ENCODE results near the gene JADE1.

DNA sequence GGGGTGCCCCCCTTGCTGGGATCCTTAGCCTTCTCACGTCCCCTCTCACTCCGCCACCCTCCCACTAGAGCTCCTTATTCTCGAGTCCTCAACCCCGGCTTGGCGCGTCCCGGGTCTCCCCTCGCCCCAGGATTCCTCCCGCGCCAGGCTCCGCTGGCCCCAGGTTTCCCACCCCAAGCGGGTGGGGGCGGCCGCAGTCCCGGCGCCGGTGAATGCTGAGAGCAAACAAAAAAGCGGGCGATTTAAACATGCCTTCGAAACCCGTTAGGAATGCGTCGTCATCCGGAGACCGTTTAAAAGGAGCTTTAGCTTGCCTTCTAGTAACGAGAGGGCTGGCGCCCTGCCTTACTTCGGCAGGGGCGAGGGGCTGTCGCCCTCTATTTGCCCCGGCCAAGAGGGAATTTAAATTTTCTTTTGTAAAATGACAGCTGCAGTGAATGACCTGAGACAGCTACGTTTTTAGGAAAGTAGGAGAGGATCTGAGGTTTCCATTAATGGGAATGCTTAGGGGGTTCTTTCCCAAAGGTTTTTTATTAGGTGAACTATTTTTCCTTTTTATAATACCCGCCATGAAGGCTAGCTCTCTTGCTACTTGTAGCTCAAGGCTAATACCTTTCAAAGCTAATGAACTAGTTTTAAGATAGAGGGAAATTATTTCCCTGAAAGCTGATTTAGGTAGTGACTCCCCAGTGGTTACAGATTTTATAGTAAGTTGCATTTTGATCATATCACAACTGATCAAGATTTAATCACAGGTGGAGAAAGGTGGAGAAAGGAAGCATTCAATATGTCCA is 3.1 kb downstream of the JADE1 start:
- TF ChIP-seq, protein P1, sequence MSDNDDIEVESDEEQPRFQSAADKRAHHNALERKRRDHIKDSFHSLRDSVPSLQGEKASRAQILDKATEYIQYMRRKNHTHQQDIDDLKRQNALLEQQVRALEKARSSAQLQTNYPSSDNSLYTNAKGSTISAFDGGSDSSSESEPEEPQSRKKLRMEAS (IDR thresholded peaks at IDR 0.05) = no peak
- no peak for TF ChIP-seq PHF8 (IDR thresholded peaks at IDR 0.05; ENCODE audit: borderline replicate concordance, low read depth)
- TF ChIP-seq RFX5 (IDR thresholded peaks at IDR 0.05) = no peak
- TF ChIP-seq CTCF (IDR thresholded peaks at IDR 0.05) = no peak
- no peak for TF ChIP-seq POLR2A (IDR thresholded peaks at IDR 0.05; ENCODE audit: low read length)
- TF ChIP-seq ELK1 (IDR thresholded peaks at IDR 0.05; ENCODE audit: low read depth, low read length) = no peak
- TF ChIP-seq CBX2 (IDR thresholded peaks at IDR 0.05; ENCODE audit: borderline replicate concordance, low read depth) = no peak
